Amniotic epithelial cell (primary cell): ENCODE data around the gene LSM14B.
"Not testable (repeated sequence)": the region's sequence is repeated elsewhere in the genome, so short reads cannot be mapped to it uniquely, and the experiment has no call there.

Experiments
- DNase-seq: peaks from one replicate; pipeline ENCODE4 v3.0.0-alpha.2; 2010; ENCODE audit warnings: low read depth

The LSM14B gene

GRCh38 chr20:62121776-62122653 lies at the start of gene LSM14B:
TSS of gene LSM14B (plus strand) at chr20:62122475. CDS start at chr20:62122667, 192 bp downstream.
- peak; percentile 93 for DNase-seq

GRCh38 chr20:62073323-62073722 lies 49.0 kb upstream of the LSM14B start:
- DNase-seq: no peak

- DNase-seq: no peak
Measured at GRCh38 chr20:62079166-62079565, 43.1 kb upstream of the LSM14B start.

GRCh38 chr20:62080249-62080990 lies 41.9 kb upstream of the LSM14B start:
- DNase-seq: no peak

- no peak for DNase-seq
Measured at GRCh38 chr20:62083312-62083711, 39.0 kb upstream of the LSM14B start.

GRCh38 chr20:62084224-62084623 lies 38.1 kb upstream of the LSM14B start:
- not testable (repeated sequence) for DNase-seq

- DNase-seq: no peak
Measured at GRCh38 chr20:62085206-62085605, 37.1 kb upstream of the LSM14B start.

GRCh38 chr20:62087227-62087626 lies 35.0 kb upstream of the LSM14B start:
- DNase-seq: no peak

GRCh38 chr20:62087632-62088031 lies 34.6 kb upstream of the LSM14B start:
- DNase-seq: no peak

GRCh38 chr20:62088258-62089127 lies 33.8 kb upstream of the LSM14B start:
- peak; percentile 96 for DNase-seq

GRCh38 chr20:62089393-62089792 lies 32.9 kb upstream of the LSM14B start:
- no peak for DNase-seq

- no peak for DNase-seq
Measured at GRCh38 chr20:62096421-62097380, 25.6 kb upstream of the LSM14B start.

- DNase-seq: no peak
Measured at GRCh38 chr20:62097881-62098407, 24.3 kb upstream of the LSM14B start.

- DNase-seq: no peak
Measured at GRCh38 chr20:62101078-62101477, 21.2 kb upstream of the LSM14B start.

- no peak for DNase-seq
Measured at GRCh38 chr20:62103508-62104233, 18.6 kb upstream of the LSM14B start.

- DNase-seq: no peak
Measured at GRCh38 chr20:62104234-62104789, 18.0 kb upstream of the LSM14B start.

- DNase-seq: no peak
Measured at GRCh38 chr20:62104791-62105345, 17.4 kb upstream of the LSM14B start.

- DNase-seq: no peak
Measured at GRCh38 chr20:62105592-62105991, 16.7 kb upstream of the LSM14B start.

- no peak for DNase-seq
Measured at GRCh38 chr20:62111148-62111547, 11.1 kb upstream of the LSM14B start.
